Measurements from ENCODE around the gene KISS1.

KISS1 gene

GRCh38 chr1:204188959-204189639 lies 7.2 kb downstream of the KISS1 start:
- no peak overlapping the region for H3K4me3 ChIP-seq (ENCODE audit: low read depth, low read length)
- TF ChIP-seq CTCF (IDR thresholded peaks at IDR 0.05), result no peak
- H3K79me2 ChIP-seq, result no peaks in the 10 kb centered on the region
- H3K4me1 ChIP-seq, result no peaks in the 10 kb centered on the region
- H3K27ac ChIP-seq, result no peak overlapping the region
- H3K4me2 ChIP-seq (ENCODE audit: low read length), result no peak overlapping the region
- no peak overlapping the region for H3K9ac ChIP-seq
- H2AFZ ChIP-seq, result no peak overlapping the region
- H3K36me3 ChIP-seq (ENCODE audit: control insufficient read depth, insufficient read depth, low read length), result no peaks in the 10 kb centered on the region
- no peaks in the 10 kb centered on the region for H3K9me3 ChIP-seq (ENCODE audit: control insufficient read depth, low read length)
- no peaks in the 10 kb centered on the region for H3K27me3 ChIP-seq (ENCODE audit: control insufficient read depth, insufficient read depth, low read length)

GRCh38 chr1:204186597-204186996 lies 9.7 kb downstream of the KISS1 start:
- H3K4me3 ChIP-seq (ENCODE audit: low read depth, low read length), result no peak overlapping the region
- no peak overlapping the region for H3K27ac ChIP-seq
- no peak overlapping the region for H3K9ac ChIP-seq
- H3K27me3 ChIP-seq (ENCODE audit: control insufficient read depth, insufficient read depth, low read length), result no peaks in the 10 kb centered on the region
- H3K36me3 ChIP-seq (ENCODE audit: control insufficient read depth, insufficient read depth, low read length), result no peaks in the 10 kb centered on the region
- H2AFZ ChIP-seq, result no peak overlapping the region
- no peak for TF ChIP-seq CTCF (IDR thresholded peaks at IDR 0.05)
- no peaks in the 10 kb centered on the region for H3K79me2 ChIP-seq
- H3K9me3 ChIP-seq (ENCODE audit: control insufficient read depth, low read length), result no peaks in the 10 kb centered on the region
- H3K4me1 ChIP-seq, result no peaks in the 10 kb centered on the region
- no peak overlapping the region for H3K4me2 ChIP-seq (ENCODE audit: low read length)

GRCh38 chr1:204181116-204181515 lies 15.2 kb downstream of the KISS1 start:
- TF ChIP-seq CTCF (IDR thresholded peaks at IDR 0.05), result no peak
- Histone ChIP-seq H3K9ac (no peak overlapping the region), H3K4me2 (ENCODE audit: low read length) (no peak overlapping the region), H3K9me3 (ENCODE audit: control insufficient read depth, low read length) (no peaks in the 10 kb centered on the region), H3K27ac (no peak overlapping the region), H3K79me2 (no peaks in the 10 kb centered on the region), H3K4me1 (no peaks in the 10 kb centered on the region), H3K36me3 (ENCODE audit: control insufficient read depth, insufficient read depth, low read length) (no peaks in the 10 kb centered on the region), H2AFZ (no peak overlapping the region), H3K4me3 (ENCODE audit: low read depth, low read length) (no peak overlapping the region), H3K27me3 (ENCODE audit: control insufficient read depth, insufficient read depth, low read length) (no peaks in the 10 kb centered on the region)

GRCh38 chr1:204180133-204180532 lies 16.2 kb downstream of the KISS1 start:
- no peak overlapping the region for H3K4me2 ChIP-seq (ENCODE audit: low read length)
- no peak overlapping the region for H2AFZ ChIP-seq
- H3K9me3 ChIP-seq (ENCODE audit: control insufficient read depth, low read length), result no peaks in the 10 kb centered on the region
- no peak overlapping the region for H3K27ac ChIP-seq
- H3K79me2 ChIP-seq, result no peaks in the 10 kb centered on the region
- no peaks in the 10 kb centered on the region for H3K27me3 ChIP-seq (ENCODE audit: control insufficient read depth, insufficient read depth, low read length)
- no peaks in the 10 kb centered on the region for H3K36me3 ChIP-seq (ENCODE audit: control insufficient read depth, insufficient read depth, low read length)
- no peak overlapping the region for H3K9ac ChIP-seq
- no peak for TF ChIP-seq CTCF (IDR thresholded peaks at IDR 0.05)
- no peak overlapping the region for H3K4me3 ChIP-seq (ENCODE audit: low read depth, low read length)
- H3K4me1 ChIP-seq, result no peaks in the 10 kb centered on the region

All from parathyroid adenoma (tissue), 2 donors.